HFF-Myc (cell line): ENCODE measurements around the gene FAM229A.

Source experiments
- DNase-seq: peaks from one replicate; pipeline ENCODE4 v3.0.0-alpha.2; 2011; ENCODE audit warnings: low read depth; ENCODE audit errors: extremely low read depth
- H3K4me3 ChIP-seq: replicated peaks from 2 replicates; pipeline ENCODE4 v1.5.1; 2011; ENCODE audit warnings: low read depth, mild to moderate bottlenecking, control low read depth, low read length
- CTCF ChIP-seq: IDR thresholded peaks from 2 replicates; pipeline ENCODE4 v1.5.1; 2012; ENCODE audit warnings: mild to moderate bottlenecking, low read depth, low read length, control low read depth; ENCODE audit errors: missing control alignments

FAM229A gene

GRCh38 chr1:32339363-32339978 is 22.8 kb downstream of the FAM229A start:
- no peak for DNase-seq
- no peak overlapping the region for H3K4me3 ChIP-seq
- TF ChIP-seq CTCF: no peak

GRCh38 chr1:32338637-32339145 is 23.6 kb downstream of the FAM229A start:
- no peak for TF ChIP-seq CTCF
- H3K4me3 ChIP-seq: no peak overlapping the region
- DNase-seq: no peak

GRCh38 chr1:32337855-32338636 is 24.2 kb downstream of the FAM229A start:
- H3K4me3 ChIP-seq: no peak overlapping the region
- DNase-seq: no peak
- no peak for TF ChIP-seq CTCF

- H3K4me3 ChIP-seq: no peak overlapping the region
- TF ChIP-seq CTCF: no peak
- no peak for DNase-seq
These were observed 25.2 kb downstream of the FAM229A start for GRCh38 chr1:32336963-32337675.

GRCh38 chr1:32336591-32336932 is 25.7 kb downstream of the FAM229A start:
- no peak for DNase-seq
- TF ChIP-seq CTCF: no peak
- peak overlapping the region; percentile 81 for H3K4me3 ChIP-seq

GRCh38 chr1:32335790-32336590 is 26.3 kb downstream of the FAM229A start, which contains the start of gene MARCKSL1:
TSS of gene MARCKSL1 (minus strand) at chr1:32336233. CDS start at chr1:32336033, 200 bp downstream.
- TF ChIP-seq CTCF: no peak
- DNase-seq: no peak
- H3K4me3 ChIP-seq: peak within 1 kb of the TSS; percentile 81
